Peyer's patch (tissue), 4 donors: ENCODE measurements around the gene NOS1AP.

ENCODE experiments used
- CTCF ChIP-seq, 6 experiments: fragments of 450-650 bp in 4 of 6; fragments of 200-600 bp in 2 of 6; sonication (generic) in 1 of 6; IDR thresholded peaks; one replicate each; pipeline ENCODE4 v1.5.1; 2017 to 2019; ENCODE audit warnings: antibody characterized with exemption in 6 of 6, mild to moderate bottlenecking in 3 of 6, moderate library complexity in 1 of 6
- POLR2A ChIP-seq, 2 donors: fragments of 450-650 bp; IDR thresholded peaks; one replicate each; pipeline ENCODE4 v1.5.1; 2017; ENCODE audit warnings: antibody characterized with exemption in 2 of 2, mild to moderate bottlenecking in 2 of 2, moderate library complexity in 2 of 2

- TF ChIP-seq CTCF (IDR thresholded peaks at IDR 0.05) (no peak), POLR2A (IDR thresholded peaks at IDR 0.05) (no peak)
Measured at GRCh38 chr1:162367772-162368171, 298.3 kb downstream of the NOS1AP start.
